ENCODE data around the gene UBE2S.

GRCh38 chr19:55360902-55361301 lies 46.7 kb downstream of the UBE2S start:
- TF ChIP-seq POLR2A (IDR thresholded peaks at IDR 0.05): no peak
- no peak for TF ChIP-seq CTCF (IDR thresholded peaks at IDR 0.05)
